Fibroblast of peridontal ligament (primary cell): ENCODE results near the gene FOXS1.
A peak's percentile ranks its signal among the peaks of the same experiment; 100 is the strongest.
"Not testable (repeated sequence)": the region's sequence is repeated elsewhere in the genome, so short reads cannot be mapped to it uniquely, and the experiment has no call there.

ENCODE experiments used
- DNase-seq: peaks from one replicate; pipeline ENCODE4 v3.0.0-alpha.2; 2010; ENCODE audit errors: extremely low read depth

Gene FOXS1

DNA sequence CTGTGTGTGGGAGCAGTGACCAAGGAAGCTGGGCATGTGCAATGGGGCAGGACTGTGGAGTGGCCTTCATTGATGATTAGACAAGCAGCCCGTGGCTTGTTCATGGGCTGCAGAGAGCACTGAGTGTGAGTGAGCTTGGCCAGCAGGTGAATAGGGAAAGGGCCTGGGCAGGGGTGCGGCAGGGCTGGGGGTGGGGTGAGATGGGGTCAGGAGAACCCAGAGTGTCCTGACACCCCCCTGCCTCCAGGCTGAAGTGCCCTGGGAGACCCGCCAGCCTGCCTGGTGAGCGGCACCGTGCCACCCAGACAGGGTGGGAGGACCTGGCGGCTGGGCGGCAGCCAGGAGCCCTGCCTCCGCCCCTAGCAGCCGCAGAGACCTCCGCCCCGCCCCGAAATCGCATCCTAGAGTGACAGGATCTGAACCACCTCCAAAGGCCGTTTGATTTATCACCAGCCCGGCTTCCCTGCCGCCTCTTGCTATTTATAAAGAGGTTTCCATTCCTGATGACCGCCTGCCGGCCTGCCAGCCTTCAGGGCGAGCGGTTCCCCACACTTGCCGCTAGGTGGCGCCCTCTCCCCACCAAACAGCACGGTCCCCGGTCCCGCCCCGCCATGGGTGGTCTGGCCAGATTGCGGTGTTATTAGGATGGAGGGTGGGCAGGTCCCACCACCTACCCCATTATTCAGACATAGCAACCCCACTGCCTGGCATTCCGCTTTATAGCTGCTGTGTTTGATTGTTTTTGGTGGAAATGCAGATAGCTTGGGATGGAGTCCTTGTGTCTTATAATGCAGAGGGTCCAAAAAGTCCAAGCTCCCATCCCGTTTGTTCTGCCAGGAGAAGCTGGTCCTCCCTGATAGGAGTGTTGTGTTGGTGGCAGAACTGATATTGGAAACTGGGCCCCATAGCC lies 22.7 kb downstream of the FOXS1 start:
- DNase-seq, result peak; percentile 55

DNA sequence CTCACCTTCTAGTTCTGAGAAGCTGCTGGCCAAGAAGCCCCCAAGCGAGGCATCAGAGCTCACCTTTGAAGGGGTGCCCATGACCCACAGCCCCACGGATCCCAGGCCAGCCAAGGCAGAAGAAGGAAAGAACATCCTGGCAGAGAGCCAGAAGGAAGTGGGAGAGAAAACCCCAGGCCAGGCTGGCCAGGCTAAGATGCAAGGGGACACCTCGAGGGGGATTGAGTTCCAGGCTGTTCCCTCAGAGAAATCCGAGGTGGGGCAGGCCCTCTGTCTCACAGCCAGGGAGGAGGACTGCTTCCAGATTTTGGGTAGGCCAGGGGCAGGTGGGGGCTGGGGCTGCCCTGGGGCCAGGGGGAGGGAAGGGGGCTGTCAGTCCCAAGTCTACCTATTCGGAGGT lies 24.0 kb downstream of the FOXS1 start:
- DNase-seq, result no peak

DNA sequence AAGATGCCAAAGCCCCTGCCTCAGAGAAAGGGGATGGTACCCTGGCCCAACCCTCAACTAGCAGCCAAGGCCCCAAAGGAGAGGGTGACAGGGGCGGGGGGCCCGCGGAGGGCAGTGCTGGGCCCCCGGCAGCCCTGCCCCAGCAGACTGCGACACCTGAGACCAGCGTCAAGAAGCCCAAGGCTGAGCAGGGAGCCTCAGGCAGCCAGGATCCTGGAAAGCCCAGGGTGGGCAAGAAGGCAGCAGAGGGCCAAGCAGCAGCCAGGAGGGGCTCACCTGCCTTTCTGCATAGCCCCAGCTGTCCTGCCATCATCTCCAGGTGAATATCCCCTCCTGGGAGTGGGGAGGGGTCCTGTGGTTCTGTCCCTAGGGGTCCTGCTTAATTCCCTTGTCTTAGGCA lies 25.2 kb downstream of the FOXS1 start:
- DNase-seq, result no peak

DNA sequence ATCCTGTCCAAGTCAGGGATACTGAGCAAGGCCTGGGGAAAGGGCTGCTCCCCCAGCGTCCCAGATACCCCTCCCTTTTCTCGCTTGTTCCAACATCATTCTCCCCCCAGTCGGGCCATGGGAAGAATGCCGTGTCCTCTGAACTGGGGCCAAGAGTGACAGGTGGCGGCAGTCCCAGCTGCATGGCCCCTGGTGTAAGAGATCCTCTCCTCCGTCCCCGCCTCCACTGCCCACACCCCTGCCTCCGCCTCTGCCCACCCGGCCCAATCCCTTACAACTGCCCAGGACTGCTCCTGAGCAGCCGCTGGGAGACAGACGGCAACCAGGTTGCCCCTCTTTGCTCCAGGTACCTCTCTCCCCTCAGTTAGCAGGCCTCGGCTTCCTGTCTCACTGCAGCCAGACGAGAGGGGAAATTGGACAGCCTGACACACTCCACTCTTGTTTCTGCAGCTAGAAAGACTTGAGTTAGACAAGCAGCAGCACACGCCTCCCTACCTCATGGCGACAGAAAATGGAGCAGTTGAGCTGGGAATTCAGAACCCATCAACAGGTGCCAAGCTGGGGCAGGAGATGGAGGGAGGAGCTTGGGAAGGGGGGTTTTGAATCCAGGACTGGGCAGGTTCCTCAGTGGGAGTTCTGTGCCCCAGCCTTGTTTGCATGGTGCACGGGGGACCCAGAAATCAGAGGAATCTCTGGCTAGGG lies 26.2 kb downstream of the FOXS1 start, which contains the start of gene MYLK2:
Gene MYLK2 (plus strand): TSS at position 274 of the 702 bp plus-strand sequence. CDS start 225 bp downstream, at position 499.
- no peak for DNase-seq

DNA sequence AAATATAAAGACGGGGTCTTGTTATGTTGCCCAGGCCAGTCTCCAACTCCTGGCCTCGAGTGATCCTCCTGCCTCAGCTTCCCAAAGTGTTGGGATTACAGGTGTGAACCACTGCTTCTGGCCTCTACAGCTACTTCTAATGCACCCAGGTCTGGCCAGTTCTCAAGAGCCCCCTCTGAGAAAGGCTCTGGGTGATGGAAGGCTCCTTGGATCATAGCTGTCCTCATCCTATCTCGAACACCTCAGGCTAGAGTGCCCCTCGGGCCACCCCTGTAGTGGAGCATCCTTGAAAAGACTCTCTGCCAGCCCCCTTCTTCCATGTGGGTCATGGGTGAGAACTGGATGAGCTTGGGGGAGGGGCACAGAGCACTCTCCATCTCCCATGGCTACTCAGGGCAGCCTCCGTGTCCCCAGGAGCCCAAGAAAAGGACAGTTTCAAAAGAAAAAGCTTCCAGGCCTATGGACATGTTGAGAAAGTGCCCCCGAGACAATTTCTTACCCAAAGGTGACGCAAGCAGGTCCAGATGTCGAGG lies 27.0 kb downstream of the FOXS1 start:
- DNase-seq, result no peak

DNA sequence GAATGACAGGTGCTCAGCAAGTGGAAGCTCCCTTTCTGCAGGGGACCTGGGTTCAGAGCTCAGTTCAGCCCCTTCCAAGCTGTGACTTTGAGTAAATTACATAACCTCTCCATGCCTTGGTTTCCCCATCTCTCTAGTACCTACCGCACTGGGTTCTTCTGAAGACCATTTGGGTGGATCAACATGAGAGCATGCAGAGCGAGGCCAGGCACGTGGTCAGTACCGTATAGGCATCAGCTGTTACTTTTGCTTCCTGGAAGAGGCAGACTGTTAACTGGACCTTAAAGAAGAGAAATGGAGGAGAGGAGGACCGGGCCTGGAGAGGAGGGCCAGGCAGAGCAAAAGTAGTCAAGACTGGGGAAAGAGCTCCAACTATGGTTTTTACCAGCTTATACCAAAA lies 27.9 kb downstream of the FOXS1 start:
- DNase-seq, result no peak

DNA sequence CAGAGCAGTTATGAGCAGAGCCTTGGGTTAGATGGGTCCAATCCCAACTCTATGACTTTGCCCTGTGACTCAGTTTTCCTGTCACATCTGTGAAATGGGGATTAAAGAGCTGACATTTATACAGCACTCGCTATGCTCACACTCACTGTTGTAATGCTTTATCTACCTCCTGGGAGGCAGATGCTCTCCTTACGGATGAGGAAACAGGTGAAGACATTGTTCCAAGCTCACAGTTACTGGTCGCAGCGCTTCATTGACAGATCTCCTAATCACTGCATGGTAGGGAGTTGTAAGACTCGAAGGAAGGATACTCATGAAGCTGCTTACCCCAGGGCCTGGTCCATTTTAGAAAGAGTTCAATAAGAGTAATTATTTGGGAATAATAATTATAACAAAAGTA lies 29.2 kb downstream of the FOXS1 start:
- no peak for DNase-seq

DNA sequence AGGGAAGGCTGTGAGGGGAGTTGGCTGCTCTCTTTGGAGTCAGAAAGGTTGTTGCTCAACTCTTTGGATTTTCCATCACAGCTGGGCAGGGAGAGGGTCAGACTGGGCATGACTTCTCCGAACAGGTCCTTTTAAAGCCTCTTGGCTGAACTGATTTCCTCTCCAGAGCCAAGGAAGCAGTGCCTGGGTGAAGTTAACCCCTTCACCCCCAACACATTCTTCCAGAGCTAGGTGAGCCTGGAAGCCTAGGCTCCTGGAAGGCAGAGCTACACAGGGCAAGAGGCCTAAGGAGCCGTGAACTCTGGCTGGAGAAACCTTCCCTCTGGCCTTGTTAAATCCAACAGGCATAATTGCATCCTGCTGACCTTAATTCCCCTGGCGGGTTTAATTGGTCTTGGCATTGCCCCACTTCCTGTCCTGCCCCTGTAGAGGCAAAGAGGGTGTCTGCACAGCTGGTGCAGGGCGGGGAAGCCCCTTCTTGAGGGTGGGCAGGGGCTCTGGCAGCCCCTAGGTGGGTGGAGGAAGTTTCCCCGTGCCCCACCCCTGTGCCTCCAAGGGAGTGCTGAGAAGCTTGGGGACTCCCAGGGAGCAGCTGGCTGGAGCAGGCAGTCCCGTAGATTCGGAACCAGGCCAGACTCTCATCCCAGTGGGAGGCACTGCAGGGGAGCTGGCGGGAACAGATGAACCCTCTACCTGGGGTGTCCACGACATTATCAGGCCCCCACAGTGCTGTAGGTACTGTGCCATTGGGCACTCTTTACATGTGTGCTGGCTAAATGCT lies 29.8 kb downstream of the FOXS1 start:
- DNase-seq, result peak; percentile 58

DNA sequence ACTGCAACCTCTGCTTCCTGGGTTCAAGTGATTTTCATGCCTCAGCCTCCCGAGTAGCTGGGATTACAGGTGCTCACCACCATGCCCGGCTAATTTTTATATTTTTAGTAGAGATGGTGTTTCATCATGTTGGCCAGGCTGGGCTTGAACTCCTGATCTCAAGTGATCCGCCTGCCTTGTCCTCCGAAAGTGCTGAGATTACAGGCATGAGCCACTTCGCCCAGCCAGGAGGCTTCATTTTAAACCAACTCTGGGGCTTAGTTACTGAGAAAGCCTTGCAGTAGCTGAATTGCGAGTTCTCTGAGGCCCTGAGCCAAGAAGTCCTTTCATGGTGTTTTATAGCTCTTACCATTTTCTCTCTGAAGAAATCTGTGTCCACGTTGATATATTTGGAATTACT lies 31.3 kb downstream of the FOXS1 start:
- DNase-seq, result not testable (repeated sequence)

DNA sequence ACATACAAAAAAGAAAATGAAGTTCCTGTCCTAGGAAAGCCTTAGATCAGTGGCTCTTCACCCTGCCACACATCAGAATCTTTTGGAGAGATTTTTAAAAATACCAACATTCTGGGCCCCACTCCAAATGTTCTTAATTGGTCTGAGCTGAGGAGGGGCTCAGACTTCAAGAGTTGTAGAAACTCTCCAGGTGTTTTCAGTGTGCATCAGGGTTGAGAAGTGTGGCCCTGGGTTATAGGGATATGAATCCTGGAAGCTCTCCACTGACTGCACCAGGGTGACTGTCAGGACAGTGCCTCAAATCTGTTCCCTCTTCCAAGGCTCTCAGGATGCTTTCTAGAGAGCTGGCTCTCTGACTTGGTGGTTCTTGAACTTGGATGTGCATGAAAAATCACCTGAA lies 31.8 kb downstream of the FOXS1 start:
- no peak for DNase-seq

DNA sequence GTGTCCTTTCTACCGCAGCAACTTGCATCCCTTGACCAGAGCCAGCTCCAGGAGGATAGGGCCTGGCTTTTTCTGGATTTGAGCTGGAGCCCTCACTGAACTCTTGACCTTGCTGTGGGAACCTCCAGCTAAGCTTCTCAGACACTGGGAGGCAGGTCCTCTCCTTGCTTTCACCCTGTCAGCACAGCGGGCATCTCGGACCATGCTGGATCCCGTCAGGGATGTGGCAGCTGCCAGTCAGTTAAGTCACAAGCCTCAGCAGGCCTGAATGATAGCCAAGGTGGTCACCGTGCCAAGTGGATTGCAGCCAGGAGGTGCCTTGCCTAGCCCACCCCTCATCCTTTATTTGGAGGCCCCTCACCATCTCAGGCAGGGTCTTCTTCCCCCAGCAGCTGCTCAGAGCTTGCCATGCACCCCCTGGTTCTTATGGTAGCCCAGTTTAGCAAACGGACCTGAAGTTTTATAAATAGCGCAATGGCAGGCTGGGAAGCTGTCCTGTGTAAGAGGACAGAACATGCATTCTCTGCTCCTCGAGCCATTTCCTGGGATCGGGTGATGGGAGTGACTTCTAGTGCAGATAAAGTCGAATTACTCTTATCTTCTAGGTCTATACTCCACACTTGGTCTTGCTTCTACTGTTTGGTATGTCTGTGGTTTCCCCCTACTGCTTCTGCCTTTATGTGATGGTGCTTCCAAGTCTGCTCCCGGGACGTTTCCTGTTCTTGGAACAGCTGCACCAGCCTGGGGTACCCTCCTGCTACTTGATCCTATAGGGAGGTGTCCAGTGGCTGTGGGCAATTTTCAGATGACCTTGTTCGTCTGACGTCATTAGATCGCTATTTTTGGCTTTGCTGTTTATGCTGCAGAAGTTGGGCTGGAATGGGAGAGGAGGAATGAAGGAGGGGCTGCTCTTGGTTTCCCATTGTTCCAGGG lies 33.3 kb downstream of the FOXS1 start:
- DNase-seq, result peak; percentile 94

DNA sequence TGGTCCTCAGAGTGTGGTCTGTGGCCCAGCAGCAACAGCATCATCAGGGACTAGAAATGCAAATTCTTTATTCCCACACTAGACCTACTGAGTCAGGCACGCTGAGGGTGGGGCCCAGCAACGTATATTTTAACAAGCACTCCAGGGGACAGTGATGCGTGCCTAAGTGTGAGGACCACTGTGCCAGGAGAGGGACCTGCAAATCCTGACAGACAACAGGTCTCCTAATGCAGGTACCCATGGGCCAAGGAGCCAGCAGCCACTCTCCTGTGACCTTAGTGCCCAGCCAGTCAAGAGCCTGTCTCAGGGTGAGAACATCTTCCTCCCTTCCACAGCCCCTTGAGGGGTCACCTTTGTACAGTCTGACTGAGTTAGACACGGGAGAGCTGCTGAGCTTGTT lies 34.2 kb downstream of the FOXS1 start:
- no peak for DNase-seq

DNA sequence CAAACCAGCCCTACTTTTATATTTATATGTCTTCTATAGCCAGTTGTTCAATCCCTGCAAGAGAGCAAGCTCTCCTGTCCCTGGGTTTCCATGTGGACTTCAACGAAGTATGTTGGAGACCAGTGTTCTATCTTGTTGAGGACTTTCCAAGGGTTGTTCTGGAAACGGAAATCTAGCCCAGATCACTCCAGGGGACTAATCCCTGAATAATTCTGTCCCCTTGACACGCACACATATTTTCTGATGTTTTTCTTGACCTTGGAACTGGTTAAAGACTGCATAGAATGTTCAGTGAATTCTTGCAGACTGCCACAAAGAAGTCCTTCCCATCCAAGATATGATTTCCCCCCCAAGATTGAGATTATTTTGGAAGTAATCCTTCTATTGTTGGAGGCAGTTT lies 35.7 kb downstream of the FOXS1 start:
- peak; percentile 32 for DNase-seq

DNA sequence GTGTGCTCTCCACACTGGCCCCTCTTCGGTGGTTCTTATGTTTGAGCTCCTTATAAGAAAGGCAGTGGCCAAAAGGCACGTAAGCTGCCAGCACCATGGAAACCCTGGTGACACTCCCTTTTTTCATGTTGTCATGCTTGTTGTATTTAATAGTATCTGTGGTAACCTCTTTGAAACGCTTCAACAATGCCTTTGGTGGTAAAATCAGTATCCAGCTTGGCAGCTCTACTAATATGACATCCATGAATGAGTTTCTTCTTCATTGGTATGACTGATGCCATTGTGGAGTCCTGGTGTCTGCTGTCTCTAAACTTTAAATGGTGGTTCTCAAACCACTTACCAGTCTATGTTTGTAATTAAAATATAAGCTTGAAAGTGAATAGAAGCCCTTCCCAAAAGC lies 36.9 kb downstream of the FOXS1 start:
- peak; percentile 4 for DNase-seq

DNA sequence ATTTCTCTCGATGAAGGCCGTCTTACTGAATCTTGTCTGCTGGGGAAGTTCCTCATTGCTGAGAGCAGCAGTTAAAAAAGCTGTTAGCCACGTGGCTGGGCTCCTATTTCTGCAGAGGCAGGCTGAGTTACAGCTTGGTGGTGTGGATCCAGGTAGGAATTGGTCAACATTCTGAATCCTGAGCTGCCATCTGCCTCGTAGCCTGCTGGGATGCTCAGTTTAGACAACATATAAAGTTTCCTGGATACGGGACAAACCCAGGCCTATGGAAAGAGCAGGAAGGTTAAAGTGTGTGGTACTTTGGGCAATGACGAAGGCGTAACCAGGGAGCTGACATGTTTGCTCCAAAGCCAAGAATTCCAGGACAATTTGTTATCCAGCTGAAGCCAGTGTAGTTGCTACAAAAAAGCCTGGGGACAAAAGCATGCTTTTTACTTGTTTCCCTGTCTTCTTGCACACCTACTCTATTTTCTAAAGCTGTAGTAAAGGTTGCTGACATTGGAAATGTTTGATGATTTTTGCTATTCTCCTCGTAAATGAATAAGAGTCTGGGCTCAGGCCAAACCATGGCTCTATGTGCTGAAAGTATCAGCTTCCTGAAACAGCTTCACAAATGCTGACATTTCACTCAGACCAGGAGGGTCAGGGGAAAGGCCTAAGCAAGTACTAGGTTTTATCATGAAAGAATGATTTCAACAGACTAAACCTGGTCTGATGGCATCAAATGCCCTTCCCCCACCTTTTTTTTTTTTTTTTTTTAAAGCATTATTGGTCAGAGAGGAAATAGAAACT lies 38.6 kb downstream of the FOXS1 start:
- DNase-seq, result no peak

DNA sequence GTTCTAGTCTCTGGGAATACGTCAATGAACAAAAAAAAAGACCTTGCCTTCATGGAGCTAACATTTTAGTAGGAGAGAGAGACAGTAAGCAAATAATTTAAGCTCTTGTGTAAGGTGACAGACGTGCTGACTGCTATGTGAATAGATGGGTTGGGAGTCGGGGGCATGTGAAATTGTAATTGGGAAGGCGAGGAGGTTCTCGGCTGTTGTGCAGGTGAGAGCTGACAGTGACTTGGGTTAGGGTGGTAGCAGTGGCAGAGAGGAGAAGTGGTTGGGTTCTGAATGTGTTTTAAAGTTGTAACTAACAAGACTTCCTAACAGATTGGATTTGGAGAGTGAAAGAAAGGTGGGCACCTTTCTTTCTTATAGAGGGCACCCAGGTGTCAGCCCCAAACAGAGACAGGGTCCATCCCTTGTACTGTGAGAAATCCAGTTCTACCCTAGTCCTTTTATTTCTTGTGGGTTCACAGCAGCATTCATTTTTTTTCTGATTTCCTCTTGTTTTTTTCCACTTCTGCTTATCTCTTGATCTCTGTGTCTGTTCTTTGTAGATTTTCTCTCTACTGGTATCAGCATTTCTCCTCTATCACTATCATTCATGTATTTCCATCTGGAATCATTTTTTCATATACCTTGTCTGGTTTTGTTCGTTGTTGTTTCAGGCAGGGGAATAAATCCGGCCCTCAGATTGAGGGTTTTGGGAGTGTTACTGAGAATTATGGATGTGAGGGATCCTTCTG lies 41.7 kb downstream of the FOXS1 start:
- DNase-seq, result no peak

DNA sequence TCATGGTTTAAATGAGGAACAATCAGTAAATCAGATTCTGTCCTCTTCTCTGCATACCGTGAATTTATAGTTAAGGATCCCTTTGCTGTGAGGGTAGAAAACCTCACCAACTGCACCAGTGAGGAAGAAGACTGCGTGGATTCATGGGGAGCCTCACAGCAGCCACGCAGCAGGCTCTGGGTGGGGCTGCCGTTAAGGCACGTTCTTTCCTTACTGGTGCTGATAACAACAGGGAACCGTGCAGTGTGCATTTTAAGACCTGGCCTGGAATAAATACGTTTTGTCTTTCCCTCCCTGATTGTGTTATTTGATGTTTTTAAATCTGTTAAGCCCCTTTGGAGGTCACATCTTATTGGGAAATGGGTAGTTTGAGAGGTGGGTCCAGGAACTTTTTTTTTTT lies 43.9 kb downstream of the FOXS1 start:
- no peak for DNase-seq

DNA sequence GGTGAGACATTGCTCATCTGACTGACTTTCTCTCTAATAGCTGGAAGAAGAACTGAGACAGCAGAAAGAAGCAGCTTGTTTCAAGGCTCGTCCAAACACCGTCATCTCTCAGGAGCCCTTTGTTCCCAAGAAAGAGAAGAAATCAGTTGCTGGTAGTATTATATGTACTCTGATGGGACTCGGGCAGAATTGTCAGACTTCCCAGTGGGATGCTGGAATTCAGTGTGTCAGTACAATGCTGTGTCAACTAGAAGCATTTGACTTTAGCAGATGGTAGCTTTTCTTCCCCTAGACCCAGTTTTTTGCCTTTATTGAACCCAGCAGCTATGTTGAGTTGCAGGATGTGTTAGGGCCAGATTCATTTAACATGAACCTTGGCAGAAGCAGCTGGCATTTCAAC lies 48.0 kb downstream of the FOXS1 start:
- DNase-seq, result no peak
